G401 (cell line): Measurements from ENCODE around the gene ZNF236. TPM values are rescaled to one million over a fixed set of nuclear protein-coding genes. Genes with fewer than 3 reads are reported as not detected.
"Not testable (repeated sequence)": the region's sequence is repeated elsewhere in the genome, so short reads cannot be mapped to it uniquely, and the experiment has no call there.

Source experiments
- DNase-seq: peaks from one replicate; pipeline ENCODE4 v3.0.0-alpha.2; 2015; ENCODE audit warnings: low spot score
- in situ Hi-C: cut with HindIII; loops from 2 replicates; pipeline ENCODE4 v1.10.0; 2016; ENCODE audit warnings: low sequenced_read_pairs, mixed read lengths
- total RNA-seq: library from RNA; depleted of rRNA; stranded (reverse); fragments of >200 nt; shearing (Covaris generic); gene quantifications from 2 replicates; pipeline ENCODE4 v1.2.3, GENCODE V29; 2014; rRNA removed

The ZNF236 gene
- total RNA-seq = 2.5 and 4.8 TPM in 2 replicates

DNA sequence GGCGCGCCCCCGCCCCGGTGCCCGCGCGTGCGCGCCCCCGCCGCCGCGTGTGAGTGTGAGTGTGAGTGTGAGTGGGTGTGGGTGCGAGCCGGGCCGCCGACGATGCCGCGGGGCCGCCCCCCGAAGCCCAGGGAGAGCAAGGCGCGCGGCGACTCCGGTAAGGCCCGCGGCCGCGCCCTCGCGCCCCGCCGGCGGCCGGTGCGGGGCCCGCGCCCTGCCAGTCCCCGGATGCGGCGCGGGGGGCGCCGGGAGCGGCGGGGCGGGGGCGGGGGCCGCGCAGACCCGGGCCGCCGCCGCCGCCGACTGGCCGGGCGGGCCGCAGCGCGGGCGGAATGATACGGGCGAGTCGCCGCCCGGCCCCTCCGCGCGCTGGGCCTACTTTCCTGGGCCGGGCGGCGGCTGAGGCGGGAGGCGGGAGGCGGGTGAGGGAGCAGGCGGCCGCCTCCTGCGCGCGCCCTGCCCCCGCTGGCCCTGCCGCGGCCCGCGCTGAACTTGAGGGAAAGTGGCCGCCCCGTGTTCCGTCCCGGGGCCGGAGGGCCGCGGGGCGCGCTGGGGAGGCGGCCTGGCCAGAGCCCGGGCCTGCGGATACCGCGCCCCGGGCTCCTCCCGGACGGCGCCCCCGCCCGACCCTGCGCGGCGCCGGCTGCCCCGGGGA is at the start of gene ZNF236:
TSS of gene ZNF236 (plus strand) at position 52 of the 655 bp plus-strand sequence. CDS start at position 103, 51 bp downstream.
- in situ Hi-C loops = no loop called here
- peak; percentile 61 for DNase-seq

DNA sequence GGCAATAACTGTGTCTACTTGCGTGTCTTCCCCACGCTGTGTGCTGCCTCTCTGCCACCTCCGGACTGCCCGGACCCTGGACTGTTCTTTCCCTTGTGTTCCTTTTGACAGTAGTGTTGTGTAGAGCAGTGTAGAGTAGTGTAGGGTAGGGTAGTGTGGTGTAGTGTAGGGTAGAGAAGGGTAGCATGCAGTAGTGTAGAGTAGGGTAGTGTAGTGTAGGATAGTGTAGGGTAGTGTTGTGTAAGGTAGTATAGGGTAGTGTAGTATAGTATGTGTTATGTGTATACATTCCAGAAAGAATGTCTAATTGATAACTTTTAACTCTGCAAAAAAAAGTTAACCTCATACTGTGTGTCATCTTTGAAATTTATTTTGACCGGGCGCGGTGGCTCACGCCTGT is 49.7 kb upstream of the ZNF236 start:
- in situ Hi-C loops = no loop called here
- DNase-seq = no peak

DNA sequence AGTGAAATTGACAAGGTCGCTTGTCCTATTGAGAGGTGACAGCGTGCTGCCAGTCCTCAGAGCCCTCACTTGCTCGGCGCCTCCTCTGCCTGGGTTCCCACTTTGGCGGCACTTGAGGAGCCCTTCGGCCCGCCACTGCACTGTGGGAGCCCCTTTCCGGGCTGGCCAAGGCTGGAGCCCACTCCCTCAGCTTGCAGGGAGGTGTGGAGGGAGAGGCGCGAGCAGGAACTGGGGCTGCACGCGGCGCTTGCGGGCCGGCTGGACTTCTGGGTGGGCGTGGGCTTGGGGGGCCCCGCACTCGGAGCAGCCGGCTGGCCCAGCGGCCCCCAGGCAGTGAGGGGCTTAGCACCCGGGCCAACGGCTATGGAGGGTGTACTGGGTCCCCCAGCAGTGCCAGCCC is 45.3 kb upstream of the ZNF236 start:
- in situ Hi-C loops, DNase-seq: not testable (repeated sequence)

DNA sequence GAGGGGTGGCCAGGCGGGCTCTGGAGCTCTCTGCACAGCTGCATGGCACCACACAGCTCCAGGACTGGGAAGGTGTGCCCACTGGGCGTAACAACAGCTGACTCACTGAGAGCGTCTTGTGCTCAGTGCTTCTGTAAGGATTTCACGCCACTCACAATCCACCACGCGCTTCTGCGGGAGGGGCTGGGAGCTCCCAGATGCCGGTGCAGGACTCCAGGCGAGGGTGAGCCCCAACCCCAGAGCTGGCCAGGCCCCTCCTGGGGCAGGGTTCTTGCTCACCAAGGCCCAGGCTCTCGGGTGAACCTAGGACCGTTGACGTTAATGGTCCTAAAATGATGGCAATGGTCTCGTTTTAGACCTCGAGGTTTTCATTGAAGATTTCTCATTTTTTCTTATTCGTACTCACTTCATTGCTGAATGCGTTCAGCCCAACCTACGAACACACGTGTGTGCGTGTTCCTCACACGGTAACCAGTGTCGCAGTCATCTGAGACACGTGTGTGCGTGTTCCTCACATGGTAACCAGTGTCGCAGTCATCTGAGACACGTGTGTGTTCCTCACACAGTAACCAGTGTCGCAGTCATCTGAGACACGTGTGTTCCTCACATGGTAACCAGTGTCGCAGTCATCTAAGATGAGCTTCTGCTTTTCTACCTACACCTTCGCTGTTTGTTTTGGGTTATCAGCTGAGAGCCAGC is 38.4 kb upstream of the ZNF236 start:
- DNase-seq = no peak
- in situ Hi-C loops = no loop called here

DNA sequence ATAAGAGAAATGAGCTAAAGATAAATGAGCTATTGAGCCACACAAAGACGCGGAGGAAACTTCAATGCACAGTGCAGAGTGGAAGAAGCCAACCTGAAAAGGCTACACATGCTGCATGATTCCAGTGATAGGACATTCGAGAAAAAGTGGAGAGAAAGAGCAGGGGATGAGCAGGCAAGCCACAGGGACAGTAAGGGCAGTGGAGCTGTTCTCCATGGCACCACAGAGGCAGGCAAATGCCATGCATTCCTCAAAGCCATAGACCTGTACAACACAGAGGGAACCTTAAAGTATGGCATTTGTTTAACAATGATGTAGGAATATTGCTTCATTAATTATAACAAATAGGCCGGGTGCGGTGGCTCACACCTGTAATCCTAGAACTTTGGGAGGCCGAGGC is 36.5 kb upstream of the ZNF236 start:
- in situ Hi-C loops = no loop called here
- DNase-seq = no peak

DNA sequence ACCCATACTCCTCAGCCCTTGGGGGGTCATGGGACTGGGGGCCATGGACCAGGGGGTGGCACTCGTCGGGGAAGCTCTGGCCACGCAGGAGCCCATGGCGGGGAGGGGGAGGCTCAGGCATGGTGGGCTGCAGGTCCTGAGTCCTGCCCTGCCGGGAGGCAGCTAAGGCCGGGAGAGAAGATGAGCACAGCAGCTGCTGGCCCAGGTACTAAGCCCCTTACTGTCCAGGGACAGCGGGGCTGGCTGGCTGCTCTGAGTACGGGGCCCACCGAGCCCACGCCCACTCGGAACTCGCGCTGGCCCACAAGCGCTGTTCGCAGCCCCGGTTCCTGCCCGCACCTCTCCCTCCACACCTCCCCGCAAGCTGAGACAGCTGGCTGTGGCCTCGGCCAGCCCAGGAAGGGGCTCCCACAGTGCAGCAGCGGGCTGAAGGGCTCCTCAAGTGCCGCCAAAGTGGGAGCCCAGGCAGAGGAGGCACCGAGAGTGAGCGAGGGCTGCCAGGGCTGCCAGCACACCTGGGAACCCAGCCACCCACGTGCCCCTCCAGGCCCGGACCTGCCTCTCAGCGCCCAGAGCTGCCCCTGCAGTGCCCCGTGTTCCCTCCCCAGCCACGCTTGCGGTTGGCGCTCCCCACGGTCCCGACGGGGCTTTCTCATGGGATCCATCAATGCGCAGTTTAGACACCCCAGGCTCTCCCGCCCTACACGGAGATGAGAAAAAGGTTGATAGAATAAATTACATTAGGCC is 33.6 kb upstream of the ZNF236 start:
- no peak for DNase-seq
- in situ Hi-C loops = no loop called here

DNA sequence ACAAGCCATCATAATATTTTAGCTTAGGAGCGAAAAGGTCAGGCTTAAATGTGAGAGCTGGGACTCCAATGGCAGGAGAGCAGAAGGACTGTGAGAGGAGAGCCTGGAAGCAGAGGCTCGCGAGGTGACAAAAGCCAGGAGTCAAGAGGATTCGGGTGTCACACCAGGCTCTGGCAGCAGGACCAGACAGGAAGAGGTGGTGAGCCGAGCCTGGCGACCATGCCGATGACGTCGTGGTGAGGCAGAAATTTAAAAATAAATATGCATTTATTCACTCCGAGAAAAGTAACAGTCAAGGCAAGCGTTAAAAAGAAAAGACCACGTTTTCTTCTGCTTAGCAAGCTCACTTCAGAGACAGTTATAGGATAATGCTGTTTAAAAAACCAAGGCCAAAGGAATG is 31.3 kb upstream of the ZNF236 start:
- no peak for DNase-seq
- in situ Hi-C loops = no loop called here

DNA sequence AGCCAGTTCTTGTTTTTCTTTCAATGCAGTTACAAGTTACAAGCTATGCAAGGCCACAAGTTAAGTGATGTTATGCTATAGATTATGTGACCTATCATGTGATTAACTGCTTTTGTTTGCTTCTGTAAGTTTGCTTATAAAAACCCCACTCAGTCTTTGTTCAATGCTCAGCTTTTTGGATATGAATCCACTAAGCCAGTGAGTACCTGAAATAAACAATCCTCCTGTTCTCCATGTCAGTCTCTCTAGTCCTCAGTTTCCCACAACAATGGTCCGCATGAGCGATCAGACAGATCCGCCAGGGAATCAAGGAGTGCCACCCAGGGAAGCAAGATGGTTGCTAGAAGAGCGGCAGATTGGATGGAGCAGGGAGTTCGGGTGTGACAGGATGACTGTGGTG is 30.7 kb upstream of the ZNF236 start:
- DNase-seq = no peak
- in situ Hi-C loops = no loop called here

DNA sequence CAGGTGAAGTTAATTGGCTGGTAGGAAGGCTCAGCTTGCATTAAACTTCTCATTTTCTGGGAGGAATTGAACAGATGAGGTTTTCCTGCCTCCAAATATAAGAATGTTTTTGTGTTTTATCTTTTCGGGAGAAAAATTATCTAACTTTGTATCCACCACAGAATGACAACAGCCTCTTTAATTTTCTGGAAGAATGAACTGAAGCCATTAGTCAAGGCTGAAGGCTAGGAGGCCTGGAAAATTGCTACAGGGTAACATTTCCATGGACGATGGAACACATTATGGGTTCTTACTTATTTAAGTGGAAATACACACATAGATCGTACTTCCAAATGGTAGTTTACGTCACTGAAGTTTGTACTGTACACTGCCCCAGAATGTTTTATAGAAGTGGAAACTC is 28.0 kb upstream of the ZNF236 start:
- in situ Hi-C loops = no loop called here
- DNase-seq = no peak

DNA sequence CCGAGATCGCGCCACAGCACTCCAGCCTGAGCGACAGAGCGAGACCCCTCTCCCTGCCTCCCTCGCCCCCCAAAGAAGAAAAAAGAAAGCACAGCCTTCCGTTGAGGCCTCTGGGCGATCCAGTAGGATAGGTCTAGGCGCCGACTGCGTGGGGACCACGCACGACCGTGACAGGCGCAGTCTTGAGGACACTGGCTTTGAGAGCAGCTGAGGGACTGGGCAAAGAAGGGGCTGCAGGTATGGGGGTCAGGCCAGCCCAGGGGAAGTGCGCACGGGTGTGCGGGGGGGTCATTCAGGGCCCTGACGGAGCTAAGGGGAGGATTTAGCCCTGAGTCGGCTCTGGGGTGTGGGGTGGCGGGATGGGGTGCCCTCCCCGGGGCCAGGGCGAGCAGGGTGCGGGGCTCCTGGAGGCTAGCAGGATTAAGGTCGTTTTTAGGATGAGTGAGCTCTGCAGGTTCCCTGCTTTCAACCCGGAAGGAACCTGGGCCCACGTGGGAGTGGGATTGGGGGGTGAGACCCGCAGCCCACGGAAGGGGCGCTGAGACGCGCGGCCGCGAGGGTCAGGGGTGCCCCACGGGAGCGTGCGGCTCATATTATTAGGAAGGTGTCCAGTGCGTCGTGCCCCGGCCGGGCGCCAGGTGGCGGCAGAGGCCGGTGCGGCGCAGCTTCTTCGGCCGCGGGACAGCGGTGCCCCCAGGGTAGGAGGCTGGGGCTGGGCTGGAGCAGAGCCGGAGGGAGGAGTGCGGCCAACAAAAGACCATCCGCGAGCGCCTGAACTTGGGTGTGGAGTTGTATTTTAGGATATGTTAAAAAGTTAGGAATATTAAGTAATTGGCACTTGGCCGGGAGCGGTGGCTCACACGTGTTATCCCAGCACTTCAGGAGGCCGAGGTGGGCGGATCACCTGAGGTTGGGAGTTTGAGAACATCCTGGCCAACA is 20.5 kb upstream of the ZNF236 start:
- in situ Hi-C loops = no loop called here
- peak; percentile 43 for DNase-seq

DNA sequence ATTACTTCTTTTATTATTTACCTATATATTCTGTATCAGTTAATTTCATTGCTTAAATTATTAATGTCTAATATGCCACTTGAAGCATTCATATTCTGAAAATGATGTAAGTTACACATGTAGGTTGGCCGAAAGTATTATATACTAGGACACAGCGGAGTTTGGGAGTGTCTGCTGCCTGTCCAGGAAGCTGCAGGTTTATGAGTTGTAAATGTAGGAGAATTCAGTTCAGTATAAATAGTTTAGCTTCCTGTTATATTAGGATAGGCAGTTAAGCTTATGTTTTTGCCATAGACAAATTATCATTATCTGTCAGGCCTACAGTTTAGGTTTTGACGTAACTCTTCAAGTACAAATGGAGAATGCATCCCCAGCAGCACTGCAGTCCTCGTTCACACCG is 18.9 kb upstream of the ZNF236 start:
- no peak for DNase-seq
- in situ Hi-C loops = no loop called here

DNA sequence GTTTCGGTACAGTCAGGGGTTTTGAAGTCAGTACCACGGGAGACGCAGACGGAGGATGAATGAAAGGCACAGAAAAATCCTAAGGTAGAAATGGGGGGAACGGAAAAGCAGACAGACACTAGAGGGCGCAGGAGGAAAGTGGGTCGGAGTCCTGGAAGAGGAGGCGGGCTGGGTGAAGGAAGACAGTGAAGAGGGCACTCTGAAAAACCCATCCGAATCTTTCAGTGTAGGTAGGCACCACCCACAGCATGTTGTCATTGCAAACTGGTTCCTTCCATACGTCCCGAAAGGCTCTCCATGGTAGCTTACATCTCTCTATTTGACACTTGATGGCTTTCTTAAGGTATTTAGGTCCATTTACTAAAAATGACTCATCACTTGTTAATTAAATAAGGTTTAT is 18.5 kb upstream of the ZNF236 start:
- in situ Hi-C loops = no loop called here
- DNase-seq = peak; percentile 76

DNA sequence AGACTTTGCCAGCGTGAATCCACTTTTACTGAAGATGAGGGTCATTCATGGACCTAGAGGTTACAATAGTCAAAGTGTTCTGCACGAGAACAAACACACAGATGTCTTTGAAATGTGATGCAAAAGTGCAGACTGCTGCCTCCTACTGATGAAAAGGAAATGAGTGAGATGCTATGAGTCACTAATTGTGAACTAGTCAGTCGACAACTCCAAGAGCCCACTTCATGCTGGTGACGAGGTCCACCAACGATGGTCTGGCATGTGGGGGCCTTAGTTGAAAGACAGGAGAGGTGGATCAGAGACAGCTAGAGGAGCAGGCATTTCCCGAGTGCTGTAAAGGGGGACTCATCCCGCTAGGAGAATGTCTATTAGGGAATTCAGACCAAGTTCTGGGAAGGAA is 17.1 kb upstream of the ZNF236 start:
- DNase-seq = no peak
- in situ Hi-C loops = no loop called here

DNA sequence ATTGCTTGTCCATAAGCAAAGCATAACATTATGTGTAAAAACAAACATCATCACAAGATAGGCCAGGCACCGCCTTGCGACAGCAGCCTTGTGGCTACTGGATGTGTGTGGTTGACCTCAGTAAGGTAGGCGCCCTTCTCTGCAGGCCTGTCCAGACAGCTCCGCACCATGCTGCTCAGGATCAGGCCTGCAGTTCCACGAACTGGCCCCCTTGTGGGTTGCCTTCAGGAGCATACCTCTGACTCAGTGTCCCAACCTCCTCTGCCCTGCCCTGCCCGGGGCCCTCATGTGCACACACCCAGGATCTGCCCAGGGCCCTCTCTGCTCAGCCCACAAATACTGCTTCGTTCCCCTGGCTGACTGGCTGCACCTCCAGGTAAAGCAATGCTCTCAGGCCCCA is 16.1 kb upstream of the ZNF236 start:
- in situ Hi-C loops = no loop called here
- no peak for DNase-seq

DNA sequence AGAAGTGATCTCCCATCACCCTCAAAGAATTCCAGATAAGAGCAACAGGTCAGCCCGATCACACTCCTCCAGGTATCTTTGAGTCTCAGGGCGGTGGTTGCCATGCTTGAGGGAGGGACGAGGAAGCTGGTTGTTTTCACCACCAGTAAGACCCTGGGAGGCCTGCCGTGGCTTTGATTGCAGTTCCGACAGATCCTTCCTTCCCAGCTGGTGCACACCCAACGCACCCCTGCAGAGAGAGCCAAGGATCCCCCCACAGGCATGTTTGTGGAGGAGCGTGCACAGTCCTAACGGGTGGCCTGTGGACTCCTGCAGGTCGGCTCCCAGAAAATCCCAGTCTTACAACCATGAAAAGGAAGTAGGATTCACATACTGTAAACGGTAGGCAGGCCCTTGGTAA is 13.8 kb upstream of the ZNF236 start:
- no peak for DNase-seq
- in situ Hi-C loops = no loop called here

DNA sequence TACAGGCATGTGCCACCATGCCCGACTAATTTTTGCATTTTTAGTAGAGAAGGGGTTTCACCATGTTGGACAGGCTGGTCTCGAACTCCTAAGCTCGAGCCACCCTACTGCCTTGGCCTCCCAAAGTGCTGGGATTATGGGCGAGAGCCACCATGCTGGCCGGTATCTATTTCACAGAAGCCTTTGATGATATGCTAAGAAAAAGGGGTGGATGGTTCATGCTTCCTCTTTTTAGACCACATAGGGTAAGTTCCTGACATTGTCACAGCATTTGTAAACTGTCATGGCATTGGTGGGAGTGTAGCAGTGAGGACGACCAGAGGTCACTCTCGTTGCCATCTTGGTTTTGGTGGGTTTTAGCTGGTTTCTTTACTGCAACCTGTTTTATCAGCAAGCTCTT is 10.8 kb upstream of the ZNF236 start:
- DNase-seq, in situ Hi-C loops: not testable (repeated sequence)

DNA sequence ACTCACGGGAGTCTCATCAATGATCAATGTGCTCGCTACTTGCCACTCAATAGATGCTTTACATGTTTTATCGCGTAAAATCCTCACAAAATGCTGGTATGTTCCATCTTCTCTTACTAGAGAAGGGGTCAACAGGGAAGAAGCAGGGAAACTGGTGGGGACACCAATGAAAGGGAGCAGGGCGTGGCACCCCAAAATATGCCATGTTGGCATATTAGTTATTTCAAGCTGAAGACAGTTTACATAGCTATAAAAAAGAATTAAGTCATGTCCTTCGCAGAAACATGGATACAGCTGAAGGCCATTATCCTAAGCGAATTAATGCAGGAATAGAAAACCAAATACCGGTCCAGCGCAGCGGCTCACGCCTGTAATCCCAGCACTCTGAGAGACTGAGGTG is 8.1 kb upstream of the ZNF236 start:
- no peak for DNase-seq
- in situ Hi-C loops = no loop called here

DNA sequence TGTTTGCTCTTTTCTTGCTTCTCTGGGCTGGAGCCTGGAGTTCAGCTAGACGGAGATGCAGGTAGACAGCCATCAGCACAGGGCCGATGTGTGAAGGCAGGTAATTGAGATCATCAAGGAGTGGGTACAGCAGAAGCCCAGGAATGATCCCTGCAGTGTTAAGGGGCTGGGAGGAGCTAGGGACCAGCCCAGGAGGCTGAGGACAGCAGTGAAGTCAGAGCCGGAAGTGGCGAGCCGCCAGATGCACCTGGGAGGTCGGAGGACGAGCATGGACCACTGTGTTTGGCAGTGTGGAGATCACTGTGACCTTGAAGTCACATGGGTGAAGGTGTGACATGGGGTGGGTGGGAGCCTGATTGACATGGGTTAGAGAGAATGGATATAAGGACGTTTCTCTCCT is 6.2 kb upstream of the ZNF236 start:
- DNase-seq = no peak
- in situ Hi-C loops = no loop called here

DNA sequence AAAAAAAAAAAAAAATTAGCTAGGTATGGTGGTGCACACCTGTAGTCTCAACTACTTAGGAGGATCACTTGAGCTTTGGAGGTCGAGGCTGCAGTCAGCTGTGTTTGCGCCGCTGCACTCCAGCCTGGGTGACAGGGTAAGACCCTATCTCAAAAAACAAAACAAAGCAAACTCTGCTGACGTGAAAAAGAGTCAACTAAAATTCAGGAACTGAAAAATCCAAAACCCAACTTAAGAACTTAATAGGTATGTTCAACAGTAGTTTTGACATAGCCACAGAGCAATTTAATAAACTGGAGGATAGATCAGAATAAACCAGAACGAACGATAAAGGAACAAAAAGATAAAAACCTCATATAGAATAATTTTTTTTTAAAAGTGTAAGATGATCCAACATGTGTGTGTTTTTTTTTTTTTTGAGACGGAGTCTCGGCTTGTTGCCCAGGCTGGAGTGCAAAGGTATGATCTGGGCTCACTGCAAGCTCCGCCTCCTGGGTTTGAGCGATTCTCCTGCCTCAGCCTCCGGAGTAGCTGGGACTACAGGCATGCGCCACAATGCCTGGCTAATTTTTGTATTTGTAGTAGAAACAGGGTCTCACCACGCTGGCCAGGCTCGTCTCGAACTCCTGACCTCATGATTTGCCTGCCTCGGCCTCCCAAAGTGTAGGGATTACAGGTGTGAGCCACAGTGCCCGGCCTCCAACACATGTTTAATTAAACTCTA is 4.3 kb upstream of the ZNF236 start:
- DNase-seq = no peak
- in situ Hi-C loops = no loop called here
